Smooth muscle cell (in vitro differentiated cells): ENCODE results near the gene OPTN. TPM values are rescaled to one million over a fixed set of nuclear protein-coding genes. Genes with fewer than 3 reads are reported as not detected.

ENCODE experiments used
- DNase-seq: peaks from one replicate; lab custom pipeline; 2025; ENCODE audit not compliant: unreplicated experiment; lab: John Stamatoyannopoulos, UW
- H2AFZ ChIP-seq: fragments of 200-600 bp; sonication (generic); 2 replicates; pipeline ENCODE4 v1.6.0; 2016; ENCODE audit warnings: antibody characterized with exemption, low read depth, mild to moderate bottlenecking
- H3F3A ChIP-seq: fragments of 200-600 bp; sonication (generic); 2 replicates; pipeline ENCODE4 v1.6.0; 2017; ENCODE audit warnings: antibody characterized with exemption, low read depth
- H3K27ac ChIP-seq: fragments of 200-600 bp; sonication (generic); 2 replicates; pipeline ENCODE4 v1.5.1; 2016; ENCODE audit warnings: low read depth, mild to moderate bottlenecking
- H3K27me3 ChIP-seq: fragments of 200-600 bp; sonication (generic); 2 replicates; pipeline ENCODE4 v1.6.1; 2016; ENCODE audit warnings: low read depth, mild to moderate bottlenecking
- H3K36me3 ChIP-seq: fragments of 200-600 bp; sonication (generic); 2 replicates; pipeline ENCODE4 v1.5.1; 2016; ENCODE audit warnings: low read depth
- H3K4me1 ChIP-seq: fragments of 200-600 bp; sonication (generic); 2 replicates; pipeline ENCODE4 v1.5.1; 2016; ENCODE audit warnings: low read depth
- H3K4me2 ChIP-seq: fragments of 200-600 bp; sonication (generic); 2 replicates; pipeline ENCODE4 v1.6.0; 2016; ENCODE audit warnings: mild to moderate bottlenecking
- H3K4me3 ChIP-seq: fragments of 200-600 bp; sonication (generic); 2 replicates; pipeline ENCODE4 v1.5.1; 2016; ENCODE audit warnings: mild to moderate bottlenecking
- H3K79me2 ChIP-seq: fragments of 200-600 bp; sonication (generic); 2 replicates; pipeline ENCODE4 v1.6.0; 2016; ENCODE audit warnings: low read depth, mild to moderate bottlenecking
- H3K9ac ChIP-seq: fragments of 200-600 bp; sonication (generic); 2 replicates; pipeline ENCODE4 v1.6.0; 2016; ENCODE audit warnings: low read depth
- H3K9me3 ChIP-seq: fragments of 200-600 bp; sonication (generic); replicated peaks from 2 replicates; pipeline ENCODE4 v1.5.1; 2016; ENCODE audit warnings: low read depth
- H4K20me1 ChIP-seq: fragments of 200-600 bp; sonication (generic); 2 replicates; pipeline ENCODE4 v1.6.0; 2016; ENCODE audit warnings: low read depth
- WGBS: methylation state at CpG from one replicate; pipeline ENCODE4 v1.1.7; 2016; ENCODE audit warnings: low lambda C conversion rate; 5-methylcytosine and 5-hydroxymethylcytosine counted together
- polyA plus RNA-seq: library from polyadenylated mRNA; unstranded; fragments of >200 nt; fragmentation: Nextera tagmentation; extraction: Ambion mirVana; gene quantifications from 2 replicates; pipeline ENCODE4 v1.2.1, GENCODE V29; 2016
- total RNA-seq: library from RNA; depleted of rRNA; stranded (reverse); fragments of >200 nt; gene quantifications from 2 replicates; pipeline ENCODE4 v1.2.3, GENCODE V29; 2014
- TF ChIP-seq, protein P1 (sequence below): fragments of 200-600 bp; sonication (generic); IDR thresholded peaks from 2 replicates; pipeline ENCODE4 v1.5.1; 2017; ENCODE audit warnings: borderline replicate concordance, mild to moderate bottlenecking, antibody characterized with exemption; ENCODE audit not compliant: insufficient read depth, poor library complexity, severe bottlenecking

Gene OPTN
- total and polyA plus RNA-seq, 2 experiments from 2014 or later, result 43.7 to 83.0 TPM

DNA sequence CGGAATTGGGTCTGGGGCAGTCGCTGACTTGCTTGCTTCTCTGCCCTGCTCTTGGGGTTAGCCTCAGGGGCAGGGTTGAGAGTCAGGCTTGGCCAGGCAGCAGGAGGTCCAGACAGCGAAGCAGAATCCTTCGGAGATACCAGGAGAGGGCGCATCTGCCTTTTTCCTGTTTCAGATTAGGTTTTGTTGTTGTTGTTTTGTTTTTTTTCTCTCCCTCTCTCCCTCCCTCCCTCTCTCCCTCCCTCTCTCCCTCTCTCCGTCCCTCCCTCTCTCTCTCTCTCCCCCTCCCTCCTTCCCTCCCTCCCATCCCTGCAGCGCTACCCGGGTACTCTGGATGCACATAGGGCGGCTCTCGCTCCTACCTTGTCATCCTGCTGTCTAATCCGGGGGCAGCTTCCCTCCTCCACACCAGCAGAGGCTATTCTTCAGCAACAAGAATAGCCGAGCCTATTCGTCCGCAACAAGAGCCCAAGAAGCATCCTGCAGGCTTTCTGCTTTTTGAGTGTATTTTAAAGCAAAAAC is 758 bp upstream of the OPTN start:
- peak overlapping the region; percentile 48 for H3K27ac ChIP-seq
- peak overlapping the region; percentile 93 for H3K4me2 ChIP-seq
- H3F3A ChIP-seq, result no peaks in the 10 kb centered on the region
- peak overlapping the region; percentile 41 for H2AFZ ChIP-seq
- H4K20me1 ChIP-seq, result peaks cover 20% of the 10 kb centered on the region
- peaks cover 13% of the 10 kb centered on the region for H3K4me1 ChIP-seq
- peak; percentile 36 for DNase-seq
- H3K79me2 ChIP-seq, result peaks cover 28% of the 10 kb centered on the region
- peak overlapping the region; percentile 91 for H3K4me3 ChIP-seq
- TF ChIP-seq, protein P1, sequence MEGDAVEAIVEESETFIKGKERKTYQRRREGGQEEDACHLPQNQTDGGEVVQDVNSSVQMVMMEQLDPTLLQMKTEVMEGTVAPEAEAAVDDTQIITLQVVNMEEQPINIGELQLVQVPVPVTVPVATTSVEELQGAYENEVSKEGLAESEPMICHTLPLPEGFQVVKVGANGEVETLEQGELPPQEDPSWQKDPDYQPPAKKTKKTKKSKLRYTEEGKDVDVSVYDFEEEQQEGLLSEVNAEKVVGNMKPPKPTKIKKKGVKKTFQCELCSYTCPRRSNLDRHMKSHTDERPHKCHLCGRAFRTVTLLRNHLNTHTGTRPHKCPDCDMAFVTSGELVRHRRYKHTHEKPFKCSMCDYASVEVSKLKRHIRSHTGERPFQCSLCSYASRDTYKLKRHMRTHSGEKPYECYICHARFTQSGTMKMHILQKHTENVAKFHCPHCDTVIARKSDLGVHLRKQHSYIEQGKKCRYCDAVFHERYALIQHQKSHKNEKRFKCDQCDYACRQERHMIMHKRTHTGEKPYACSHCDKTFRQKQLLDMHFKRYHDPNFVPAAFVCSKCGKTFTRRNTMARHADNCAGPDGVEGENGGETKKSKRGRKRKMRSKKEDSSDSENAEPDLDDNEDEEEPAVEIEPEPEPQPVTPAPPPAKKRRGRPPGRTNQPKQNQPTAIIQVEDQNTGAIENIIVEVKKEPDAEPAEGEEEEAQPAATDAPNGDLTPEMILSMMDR, result peak; percentile 35
- WGBS, result 3% methylated on average over 9 of the region's 14 CpGs
- peak overlapping the region; percentile 97 for H3K9ac ChIP-seq
- no peaks in the 10 kb centered on the region for H3K27me3 ChIP-seq
- no peaks in the 10 kb centered on the region for H3K36me3 ChIP-seq
- H3K9me3 ChIP-seq, result no peaks in the 10 kb centered on the region

DNA sequence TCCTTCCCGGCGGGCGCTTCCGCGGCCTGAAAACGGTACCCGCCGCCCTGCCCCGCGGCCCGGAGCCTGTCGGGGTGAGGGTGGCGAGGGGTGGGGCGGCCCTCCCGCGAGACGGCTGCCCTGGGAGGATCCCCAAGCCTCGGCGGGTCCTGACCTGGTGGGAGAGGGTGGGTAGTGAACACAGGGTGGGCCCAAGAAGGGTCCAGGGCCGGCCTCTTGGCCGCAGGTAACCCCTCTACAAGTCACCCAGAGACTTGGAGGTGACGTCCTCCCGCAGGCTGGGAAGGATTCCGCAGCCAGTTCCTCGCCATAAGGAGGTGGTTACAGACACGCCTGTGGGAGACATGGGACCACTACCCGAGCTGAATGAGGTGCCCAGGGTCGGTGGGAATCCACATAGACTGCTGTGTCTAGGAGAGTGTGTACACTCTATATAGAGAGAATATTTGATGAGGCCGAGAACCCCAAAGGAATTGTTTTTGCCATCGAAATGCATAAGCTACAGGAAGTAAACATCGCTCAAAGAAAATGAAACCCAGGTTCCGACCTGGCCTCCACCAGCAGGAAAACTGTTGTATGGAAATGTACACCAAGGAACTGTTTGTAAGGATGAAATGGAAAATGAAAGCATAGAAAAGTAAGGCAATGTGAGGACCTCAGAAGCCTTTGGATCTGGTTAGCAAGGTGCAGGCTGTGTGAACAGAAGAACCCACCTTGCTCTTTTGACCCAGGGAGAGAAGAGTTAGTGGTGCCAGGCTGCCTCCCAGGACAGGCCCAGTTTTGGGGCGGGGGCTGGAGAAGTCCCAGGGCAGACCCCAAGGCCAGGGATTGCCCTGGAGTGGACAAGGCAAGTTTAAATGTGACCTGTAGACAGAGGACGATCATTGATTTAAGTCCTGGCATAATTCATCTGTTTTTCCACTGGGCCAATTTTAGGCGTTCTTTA is 659 bp downstream of the OPTN start:
- H3K27ac ChIP-seq, result peak overlapping the region; percentile 87
- H2AFZ ChIP-seq, result peak overlapping the region; percentile 86
- H3K9me3 ChIP-seq, result no peaks in the 10 kb centered on the region
- peak overlapping the region; percentile 97 for H3K9ac ChIP-seq
- H3K4me2 ChIP-seq, result peak overlapping the region; percentile 93
- H3F3A ChIP-seq, result no peaks in the 10 kb centered on the region
- no peaks in the 10 kb centered on the region for H3K27me3 ChIP-seq
- H4K20me1 ChIP-seq, result peaks cover 32% of the 10 kb centered on the region
- peaks cover 36% of the 10 kb centered on the region for H3K79me2 ChIP-seq
- no peak for DNase-seq
- no peaks in the 10 kb centered on the region for H3K36me3 ChIP-seq
- WGBS, result 19% methylated on average over 25 of the region's 35 CpGs
- TF ChIP-seq, protein P1, result no peak
- peak overlapping the region; percentile 91 for H3K4me3 ChIP-seq
- peaks cover 13% of the 10 kb centered on the region for H3K4me1 ChIP-seq

DNA sequence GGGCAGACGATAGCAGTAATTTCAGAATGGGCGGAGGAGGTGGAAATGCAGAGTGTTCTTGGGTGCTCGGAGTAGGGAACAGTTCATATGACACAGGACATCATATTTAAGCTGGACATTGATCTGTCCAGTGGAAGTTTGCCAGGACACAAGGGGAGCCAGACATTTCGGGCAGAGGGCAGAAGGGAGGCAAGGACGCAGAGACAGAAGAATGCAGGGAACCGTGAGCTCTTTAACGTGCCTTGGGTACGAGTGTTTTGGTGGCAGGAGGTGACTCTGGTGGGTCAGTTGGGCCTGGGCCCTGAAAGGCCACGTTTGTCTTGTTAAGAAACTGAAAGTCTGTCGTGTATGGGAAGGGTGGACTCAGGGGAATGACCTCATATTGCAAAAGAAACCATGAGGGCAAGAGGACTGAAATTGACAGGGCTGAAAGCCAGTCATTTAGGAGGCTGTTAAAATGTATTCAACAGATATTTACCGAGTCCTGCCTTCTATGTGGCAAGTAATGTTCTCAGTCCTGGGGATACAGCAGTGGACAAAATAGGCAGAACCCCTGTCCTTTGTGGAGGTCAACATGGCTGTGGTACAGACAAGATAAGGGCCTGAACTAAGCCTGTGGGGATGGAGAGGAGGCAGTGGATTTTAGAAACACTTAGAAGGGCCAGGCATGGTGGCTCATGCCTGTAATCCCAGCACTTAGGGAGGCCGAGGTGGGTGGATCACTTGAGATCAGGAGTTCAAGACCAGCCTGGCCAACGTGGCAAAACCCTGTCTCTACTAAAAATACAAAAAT is 2.2 kb downstream of the OPTN start:
- Histone ChIP-seq H3K9me3 (no peaks in the 10 kb centered on the region), H3K36me3 (no peaks in the 10 kb centered on the region), H3K4me1 (peaks cover 13% of the 10 kb centered on the region), H2AFZ (no peak overlapping the region), H3K27ac (no peak overlapping the region), H3K79me2 (peaks cover 41% of the 10 kb centered on the region), H3K9ac (no peak overlapping the region), H3K4me2 (peak overlapping the region; percentile 93), H3F3A (no peaks in the 10 kb centered on the region), H3K4me3 (peak overlapping the region; percentile 15), H4K20me1 (peaks cover 46% of the 10 kb centered on the region), H3K27me3 (no peaks in the 10 kb centered on the region)
- no peak for DNase-seq
- WGBS, result 81% methylated on average over 13 of the region's 13 CpGs
- TF ChIP-seq, protein P1, result no peak
